Fibroblast of lung (primary cell): Measurements from ENCODE around the gene VWDE. TPM values are rescaled to one million over a fixed set of nuclear protein-coding genes. Genes with fewer than 3 reads are reported as not detected.

Experiments
- DNase-seq, 2 donors: peaks; one replicate each; pipeline versions ENCODE4 v3.0.0 to v3.0.0-alpha.2; 2010; ENCODE audit warnings: low read depth in 2 of 2
- H2AFZ ChIP-seq: 2 replicates; pipeline ENCODE4 v1.5.1; 2012; ENCODE audit warnings: low read length, control low read depth, inconsistent platforms
- H3K27ac ChIP-seq: 2 replicates; pipeline ENCODE4 v1.5.1; 2011; ENCODE audit warnings: low read length, control low read depth; ENCODE audit not compliant: insufficient read depth
- H3K27me3 ChIP-seq: 2 replicates; pipeline ENCODE4 v1.5.1; 2011; ENCODE audit warnings: mild to moderate bottlenecking, low read length; ENCODE audit not compliant: control insufficient read depth, insufficient read depth
- H3K36me3 ChIP-seq: 2 replicates; pipeline ENCODE4 v1.5.1; 2011; ENCODE audit warnings: low read length; ENCODE audit not compliant: control insufficient read depth, insufficient read depth
- H3K4me1 ChIP-seq: 2 replicates; pipeline ENCODE4 v1.5.1; 2011; ENCODE audit warnings: low read length; ENCODE audit not compliant: control insufficient read depth, insufficient read depth; ENCODE audit errors: extremely low read depth
- H3K4me2 ChIP-seq: 2 replicates; pipeline ENCODE4 v1.5.1; 2011; ENCODE audit warnings: low read length, control low read depth; ENCODE audit not compliant: insufficient read depth; ENCODE audit errors: extremely low read depth
- H3K4me3 ChIP-seq, 4 experiments: fragments of 200-600 bp in 1 of 4; sonication (generic) in 1 of 4; replicated peaks in 1 of 4; 2 replicates each; pipeline ENCODE4 v1.5.1; 2011 to 2016; ENCODE audit warnings: low read length in 4 of 4, low read depth in 3 of 4, mild to moderate bottlenecking in 3 of 4, control low read depth in 2 of 4, inconsistent platforms in 1 of 4, mixed read lengths in 1 of 4; ENCODE audit not compliant: insufficient read depth in 1 of 4; ENCODE audit errors: control extremely low read depth in 1 of 4
- H3K79me2 ChIP-seq: 2 replicates; pipeline ENCODE4 v1.5.1; 2012; ENCODE audit warnings: mild to moderate bottlenecking, low read length, inconsistent platforms; ENCODE audit not compliant: control insufficient read depth, insufficient read depth
- H3K9ac ChIP-seq: 2 replicates; pipeline ENCODE4 v1.5.1; 2011; ENCODE audit warnings: mild to moderate bottlenecking, low read length, control low read depth; ENCODE audit not compliant: insufficient read depth
- H3K9me3 ChIP-seq: 2 replicates; pipeline ENCODE4 v1.5.1; 2012; ENCODE audit warnings: low read depth, low read length; ENCODE audit not compliant: control insufficient read depth, insufficient read depth
- H4K20me1 ChIP-seq: 2 replicates; pipeline ENCODE4 v1.5.1; 2011; ENCODE audit warnings: low read length; ENCODE audit not compliant: control insufficient read depth, insufficient read depth; ENCODE audit errors: extremely low read depth
- CTCF ChIP-seq, 2 donors: IDR thresholded peaks in 1 of 2; conservative IDR thresholded peaks in 1 of 2; 1 replicate in 1 of 2; 2 replicates in 1 of 2; pipeline ENCODE4 v1.5.1; 2011 to 2012; ENCODE audit warnings: low read length in 2 of 2, control low read depth in 1 of 2, inconsistent platforms in 1 of 2, low read depth in 1 of 2, mild to moderate bottlenecking in 1 of 2
- EZH2 ChIP-seq: IDR thresholded peaks from 2 replicates; pipeline ENCODE4 v1.5.1; 2012; ENCODE audit warnings: low read length, control low read depth, mild to moderate bottlenecking; ENCODE audit errors: missing control alignments
- polyA plus RNA-seq, 2 donors: library from polyadenylated mRNA; depleted of rRNA in 1 of 2; stranded (reverse) in 1 of 2; unstranded in 1 of 2; fragments of >200 nt; gene quantifications; 2 replicates each; pipeline ENCODE4 v1.2.1, GENCODE V29; 2011 to 2012; ENCODE audit warnings: missing spikeins in 1 of 2
- total RNA-seq: library from RNA; depleted of rRNA; stranded (reverse); fragments of >200 nt; gene quantifications from 2 replicates; pipeline ENCODE4 v1.2.1, GENCODE V29; 2014

VWDE gene
- total and polyA plus RNA-seq, 2 donors (not counting 1 experiment from before 2014, with no cell fraction given) = 0.09 to 0.17 TPM

GRCh38 chr7:12314199-12314598, 89.5 kb downstream of the VWDE start:
- Histone ChIP-seq H2AFZ (no peak overlapping the region), H3K4me3 (no peak overlapping the region), H3K9ac (no peak overlapping the region), H3K27me3 (no peaks in the 10 kb centered on the region), H3K4me1 (no peaks in the 10 kb centered on the region), H3K79me2 (no peaks in the 10 kb centered on the region), H3K4me2 (no peak overlapping the region), H3K36me3 (no peaks in the 10 kb centered on the region), H3K9me3 (no peaks in the 10 kb centered on the region), H3K27ac (no peak overlapping the region), H4K20me1 (no peaks in the 10 kb centered on the region)
- no peak for DNase-seq
- TF ChIP-seq CTCF (conservative IDR thresholded peaks at IDR 0.05 in 1 of 2, IDR thresholded peaks at IDR 0.05 in 1 of 2; ENCODE audit: low read depth in 1 of 2, low read length in 2 of 2) = no peak
- TF ChIP-seq EZH2 = no peak

DNA sequence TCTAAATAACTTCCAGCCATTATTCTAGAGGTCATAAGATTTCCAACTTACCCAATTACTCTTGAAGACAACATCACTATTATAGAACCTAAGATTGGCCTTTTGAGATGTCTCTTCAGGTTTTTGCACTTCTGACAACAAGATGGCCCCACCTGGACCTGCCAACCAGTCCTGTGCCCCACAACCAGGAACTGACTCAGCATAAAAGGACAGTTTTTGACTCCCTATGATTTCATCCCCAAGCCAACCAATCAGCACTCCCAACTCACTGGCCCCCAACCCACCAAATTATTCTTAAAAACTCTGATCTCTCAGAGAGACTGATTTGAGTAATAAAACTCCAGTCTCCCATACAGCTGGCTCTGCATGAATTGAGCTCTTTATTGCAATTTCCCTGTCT, 98.2 kb downstream of the VWDE start:
- H3K4me1 ChIP-seq = no peaks in the 10 kb centered on the region
- no peak overlapping the region for H3K4me2 ChIP-seq
- H2AFZ ChIP-seq = no peak overlapping the region
- H3K9me3 ChIP-seq = no peaks in the 10 kb centered on the region
- H4K20me1 ChIP-seq = no peaks in the 10 kb centered on the region
- no peak for DNase-seq
- H3K36me3 ChIP-seq = no peaks in the 10 kb centered on the region
- no peak overlapping the region for H3K4me3 ChIP-seq
- no peak overlapping the region for H3K9ac ChIP-seq
- TF ChIP-seq CTCF (conservative IDR thresholded peaks at IDR 0.05 in 1 of 2, IDR thresholded peaks at IDR 0.05 in 1 of 2; ENCODE audit: low read depth in 1 of 2, low read length in 2 of 2) (no peak), EZH2 (no peak)
- no peaks in the 10 kb centered on the region for H3K79me2 ChIP-seq
- H3K27me3 ChIP-seq = no peaks in the 10 kb centered on the region
- H3K27ac ChIP-seq = no peak overlapping the region

DNA sequence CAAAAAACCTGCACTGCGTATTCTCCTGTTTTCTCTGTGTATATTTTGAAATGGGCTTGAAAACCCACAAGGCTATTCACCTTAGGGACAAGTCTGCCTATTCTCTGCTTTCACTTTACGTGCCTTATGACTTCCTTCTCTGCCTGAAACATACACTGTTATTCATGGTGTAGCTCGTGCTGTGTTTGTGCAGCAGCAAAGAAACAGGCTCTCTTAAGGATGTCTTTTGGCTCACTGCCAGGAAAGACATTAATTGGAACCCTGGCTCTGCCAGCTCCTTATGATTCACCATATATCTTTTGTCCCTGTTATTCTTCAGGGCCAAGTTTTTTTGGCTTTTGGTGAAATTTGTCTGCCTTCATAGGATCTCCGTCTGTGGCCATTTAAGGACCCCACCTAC, 100.2 kb downstream of the VWDE start:
- Histone ChIP-seq H3K4me1 (no peaks in the 10 kb centered on the region), H3K4me2 (no peak overlapping the region), H3K9ac (no peak overlapping the region), H3K36me3 (no peaks in the 10 kb centered on the region), H3K9me3 (no peaks in the 10 kb centered on the region), H3K79me2 (no peaks in the 10 kb centered on the region), H3K4me3 (no peak overlapping the region), H3K27ac (no peak overlapping the region), H3K27me3 (no peaks in the 10 kb centered on the region), H2AFZ (no peak overlapping the region), H4K20me1 (no peaks in the 10 kb centered on the region)
- TF ChIP-seq CTCF (conservative IDR thresholded peaks at IDR 0.05 in 1 of 2, IDR thresholded peaks at IDR 0.05 in 1 of 2; ENCODE audit: low read depth in 1 of 2, low read length in 2 of 2) = no peak
- no peak for TF ChIP-seq EZH2
- peak in 1 of 2 donors; percentile 51 for DNase-seq
